IMR-90 (cell line): Measurements from ENCODE around the gene LRRC19. TPM values are rescaled to one million over a fixed set of nuclear protein-coding genes. Genes with fewer than 3 reads are reported as not detected.

ENCODE experiments used
- ATAC-seq: fragments of 200-7000 bp; cut with Tn5 transposase; 2 replicates; pipeline ENCODE4 v1.9.1; 2020; ENCODE audit warnings: low read depth, mild to moderate bottlenecking, moderate library complexity
- BruUV-seq: library from RNA; stranded (reverse); fragments of 400-500 nt; replicated peaks from 2 replicates; lab custom pipeline; 2021; lab: Mats Ljungman, UMichigan
- CTCF ChIA-PET: fragments of 300-600 bp; formaldehyde crosslinking; extraction: SDS; loops from one replicate; lab custom pipeline; 2021; ENCODE audit warnings: antibody characterized with exemption; lab: Yijun Ruan, JAX
- POLR2A ChIA-PET: fragments of 300-600 bp; sonication (Branson Sonifier 250); formaldehyde crosslinking; loops from one replicate; lab custom pipeline; 2022; ENCODE audit warnings: antibody characterized with exemption; ENCODE audit not compliant: unreplicated experiment; lab: Charles Lee
- DNase-seq: peaks from one replicate; pipeline ENCODE4 v3.0.0; 2013
- H2AFZ ChIP-seq: replicated peaks from 2 replicates; pipeline ENCODE3; 2013; ENCODE audit warnings: low read length, mild to moderate bottlenecking; ENCODE audit not compliant: poor library complexity
- H2AK5ac ChIP-seq: 2 replicates; pipeline ENCODE4 v1.6.1; 2013; ENCODE audit warnings: low read depth, low read length, inconsistent platforms
- H2AK9ac ChIP-seq: replicated peaks from 2 replicates; pipeline ENCODE3; 2013; ENCODE audit warnings: mild to moderate bottlenecking, low read depth, low read length, moderate library complexity; ENCODE audit not compliant: poor library complexity
- H2BK120ac ChIP-seq: 2 replicates; pipeline ENCODE4 v1.6.1; 2013; ENCODE audit warnings: low read depth, low read length, inconsistent platforms
- H2BK15ac ChIP-seq: 3 replicates; pipeline ENCODE4 v1.6.1; 2013; ENCODE audit warnings: low read depth, low read length, inconsistent platforms
- H2BK20ac ChIP-seq: 2 replicates; pipeline ENCODE4 v1.6.1; 2013; ENCODE audit warnings: low read depth, mild to moderate bottlenecking, inconsistent platforms, low read length, moderate library complexity
- H2BK5ac ChIP-seq: 2 replicates; pipeline ENCODE4 v1.6.1; 2013; ENCODE audit warnings: mild to moderate bottlenecking, low read depth, low read length, inconsistent platforms; ENCODE audit not compliant: poor library complexity, severe bottlenecking
- H3K14ac ChIP-seq: replicated peaks from 2 replicates; pipeline ENCODE4 v1.6.1; 2013; ENCODE audit warnings: low read depth, low read length, inconsistent platforms
- H3K18ac ChIP-seq: 2 replicates; pipeline ENCODE4 v1.6.1; 2013; ENCODE audit warnings: low read depth, low read length, control low read depth
- H3K23ac ChIP-seq: 2 replicates; pipeline ENCODE4 v1.6.1; 2013; ENCODE audit warnings: low read depth, low read length, inconsistent platforms
- H3K27ac ChIP-seq: 2 replicates; pipeline ENCODE4 v1.5.1; 2013; ENCODE audit warnings: mild to moderate bottlenecking, control low read depth, low read length; ENCODE audit not compliant: insufficient read depth
- H3K27me3 ChIP-seq: 2 replicates; pipeline ENCODE4 v1.6.1; 2013; ENCODE audit warnings: low read length; ENCODE audit not compliant: control insufficient read depth, insufficient read depth
- H3K36me3 ChIP-seq: 2 replicates; pipeline ENCODE4 v1.6.1; 2013; ENCODE audit warnings: low read length, mixed read lengths; ENCODE audit not compliant: control insufficient read depth, insufficient read depth
- H3K4ac ChIP-seq: 2 replicates; pipeline ENCODE4 v1.6.1; 2013; ENCODE audit warnings: low read depth, low read length, inconsistent platforms
- H3K4me1 ChIP-seq: 2 replicates; pipeline ENCODE4 v1.6.1; 2013; ENCODE audit warnings: low read length, mixed read lengths; ENCODE audit not compliant: control insufficient read depth, insufficient read depth
- H3K4me2 ChIP-seq: 2 replicates; pipeline ENCODE4 v1.6.1; 2013; ENCODE audit warnings: low read depth, mild to moderate bottlenecking, control low read depth, low read length, moderate library complexity
- H3K4me3 ChIP-seq: 2 replicates; pipeline ENCODE4 v1.5.1; 2013; ENCODE audit warnings: low read depth, mild to moderate bottlenecking, control low read depth, low read length, moderate library complexity; ENCODE audit not compliant: insufficient read depth
- H3K56ac ChIP-seq: 2 replicates; pipeline ENCODE4 v1.6.1; 2013; ENCODE audit warnings: low read length, inconsistent platforms; ENCODE audit not compliant: insufficient read depth; ENCODE audit errors: extremely low read depth
- H3K79me1 ChIP-seq, 2 experiments: 2 replicates each; pipeline ENCODE4 v1.6.1; 2013; ENCODE audit warnings: low read length in 2 of 2, inconsistent platforms in 1 of 2, low read depth in 1 of 2
- H3K9ac ChIP-seq: 2 replicates; pipeline ENCODE4 v1.6.1; 2013; ENCODE audit warnings: low read depth, low read length, control low read depth
- H3K9me1 ChIP-seq: 2 replicates; pipeline ENCODE4 v1.6.1; 2013; ENCODE audit warnings: low read length, inconsistent platforms; ENCODE audit not compliant: insufficient read depth
- H3K9me3 ChIP-seq: 2 replicates; pipeline ENCODE4 v1.6.1; 2013; ENCODE audit warnings: low read length; ENCODE audit not compliant: control insufficient read depth, insufficient read depth
- H4K20me1 ChIP-seq: 2 replicates; pipeline ENCODE4 v1.6.1; 2013; ENCODE audit warnings: low read length, inconsistent platforms; ENCODE audit not compliant: insufficient read depth
- H4K5ac ChIP-seq: 2 replicates; pipeline ENCODE4 v1.6.1; 2013; ENCODE audit warnings: mild to moderate bottlenecking, low read depth, low read length, control low read depth
- H4K8ac ChIP-seq, 2 experiments: 2 replicates each; pipeline ENCODE4 v1.6.1; 2013; ENCODE audit warnings: low read depth in 2 of 2, low read length in 2 of 2, control low read depth in 1 of 2, inconsistent platforms in 1 of 2
- H4K91ac ChIP-seq: 2 replicates; pipeline ENCODE4 v1.6.1; 2013; ENCODE audit warnings: low read depth, low read length, inconsistent platforms; ENCODE audit not compliant: insufficient read depth
- BHLHE40 ChIP-seq: fragments of 150-350 bp; IDR thresholded peaks from 2 replicates; pipeline ENCODE4 v1.6.1; 2016; ENCODE audit warnings: mild to moderate bottlenecking, low read depth, low read length
- CEBPB ChIP-seq: IDR thresholded peaks from 2 replicates; pipeline ENCODE4 v1.6.1; 2012; ENCODE audit warnings: low read depth, low read length, improper control_type of control experiment
- MAFK ChIP-seq: IDR thresholded peaks from 2 replicates; pipeline ENCODE4 v1.6.1; 2012; ENCODE audit warnings: low read depth, low read length, improper control_type of control experiment
- MAZ ChIP-seq: IDR thresholded peaks from 2 replicates; pipeline ENCODE4 v1.6.1; 2012; ENCODE audit warnings: low read depth, mild to moderate bottlenecking, low read length, improper control_type of control experiment, moderate library complexity, borderline replicate concordance
- MXI1 ChIP-seq: IDR thresholded peaks from 2 replicates; pipeline ENCODE4 v1.6.1; 2012; ENCODE audit warnings: low read depth, mild to moderate bottlenecking, low read length, moderate library complexity, borderline replicate concordance
- NFE2L2 ChIP-seq: fragments of 150-350 bp; IDR thresholded peaks from 2 replicates; pipeline ENCODE4 v1.6.1; 2016; ENCODE audit warnings: low read depth, mild to moderate bottlenecking, low read length
- POLR2A ChIP-seq: IDR thresholded peaks from 2 replicates; pipeline ENCODE4 v1.6.1; 2012; ENCODE audit warnings: mild to moderate bottlenecking, low read depth, low read length
- RCOR1 ChIP-seq: IDR thresholded peaks from 2 replicates; pipeline ENCODE4 v1.6.1; 2012; ENCODE audit warnings: mild to moderate bottlenecking, low read length, improper control_type of control experiment; ENCODE audit not compliant: insufficient replicate concordance
- RFX5 ChIP-seq: IDR thresholded peaks from 2 replicates; pipeline ENCODE4 v1.8.0; 2012; ENCODE audit warnings: low read depth, mild to moderate bottlenecking, low read length, moderate library complexity
- WGBS, 2 experiments: methylation state at CpG; one replicate each; pipeline versions ENCODE4 v1.1.5 to v1.1.7; 2013; ENCODE audit warnings: missing lambda C conversion rate in 2 of 2; ENCODE audit not compliant: insufficient read length in 1 of 2; ENCODE audit errors: extremely low coverage in 2 of 2; 5-methylcytosine and 5-hydroxymethylcytosine counted together
- dilution Hi-C: fragments of 300-500 bp; cut with HindIII; formaldehyde crosslinking; loops from one replicate; pipeline ENCODE4 v1.14.3; 2018; ENCODE audit warnings: low sequenced_read_pairs; ENCODE audit not compliant: unreplicated experiment
- in situ Hi-C: fragments of 300-500 bp; cut with MboI; formaldehyde crosslinking; loops from 3 replicates; pipeline ENCODE4 v1.14.3; 2019; ENCODE audit warnings: low sequenced_read_pairs, inconsistent platforms, mixed read lengths
- intact Hi-C: fragments of 100-400 bp; cut with micrococcal nuclease; formaldehyde crosslinking; loops from 2 replicates; pipeline ENCODE4 v1.10.0; 2022
- polyA plus RNA-seq, 3 experiments: library from polyadenylated mRNA; depleted of rRNA; stranded (reverse); fragments of >200 nt; gene quantifications; 2 replicates each; pipeline ENCODE4 v1.2.3, GENCODE V29; 2012; ENCODE audit warnings: low replicate concordance in 1 of 3
- total RNA-seq: library from RNA; depleted of rRNA; stranded (reverse); fragments of >200 nt; gene quantifications from 2 replicates; pipeline ENCODE4 v1.2.3, GENCODE V29; 2012
- TF ChIP-seq, protein P1 (sequence below): conservative IDR thresholded peaks from 2 replicates; pipeline ENCODE4 v1.5.1; 2012; ENCODE audit warnings: mild to moderate bottlenecking, low read depth, low read length, improper control_type of control experiment
- TF ChIP-seq, protein P2 (sequence below): fragments of 150-350 bp; IDR thresholded peaks from 2 replicates; pipeline ENCODE4 v1.6.1; 2017; ENCODE audit warnings: mild to moderate bottlenecking, antibody characterized with exemption, low read length, low read depth
- TF ChIP-seq, protein P3 (sequence below): fragments of 150-350 bp; IDR thresholded peaks from 2 replicates; pipeline ENCODE4 v1.6.1; 2016; ENCODE audit warnings: low read depth, mild to moderate bottlenecking, low read length, moderate library complexity, borderline replicate concordance

Gene LRRC19
- total and polyA plus RNA-seq, 2 of the 4 experiments (the other 2 are of a cell fraction), result not detected

DNA sequence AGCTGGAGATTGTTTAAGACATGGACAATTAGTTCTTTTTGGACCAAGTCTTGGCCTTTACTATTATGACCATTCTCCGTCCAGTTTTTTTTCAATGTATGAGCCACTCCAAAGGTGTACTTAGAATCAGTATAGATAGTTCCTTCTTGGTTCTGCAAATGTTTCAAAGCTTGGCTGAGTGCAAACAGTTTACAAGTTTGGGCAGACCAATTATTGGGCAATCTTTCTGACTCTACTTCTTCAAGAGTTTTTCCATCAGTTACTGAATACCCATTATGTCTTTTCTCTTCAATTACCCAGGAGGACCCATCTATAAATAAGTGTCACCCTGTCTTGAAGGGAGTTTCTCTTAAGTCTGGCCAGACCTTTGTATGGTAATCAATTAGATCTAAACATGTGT lies 33.8 kb downstream of the LRRC19 start:
- Histone ChIP-seq H3K27me3 (no peaks in the 10 kb centered on the region), H3K27ac (no peak overlapping the region), H3K4me3 (no peak overlapping the region), H2AK5ac (no peak overlapping the region), H3K79me1 (peaks cover 4 to 12% of the 10 kb centered on the region in 2 experiments; a peak in 2 of 4 replicates), H4K91ac (no peak overlapping the region), H3K23ac (no peak overlapping the region), H3K9ac (no peak overlapping the region), H3K4me1 (peaks cover 2% of the 10 kb centered on the region; the same call in 1 of the 2 replicates), H3K9me3 (no peaks in the 10 kb centered on the region), H3K4ac (no peak overlapping the region), H3K36me3 (peaks cover 1% of the 10 kb centered on the region; the same call in 1 of the 2 replicates), H3K9me1 (no peaks in the 10 kb centered on the region), H3K56ac (no peak overlapping the region), H2AFZ (no peak overlapping the region), H4K5ac (no peak overlapping the region), H3K14ac (no peak overlapping the region), H2BK120ac (no peak overlapping the region), H4K20me1 (no peaks in the 10 kb centered on the region), H3K4me2 (no peak overlapping the region), H2BK20ac (no peak overlapping the region), H2BK5ac (no peak overlapping the region), H2BK15ac (no peak overlapping the region), H2AK9ac (no peak overlapping the region), H3K18ac (no peak overlapping the region), H4K8ac (no peak overlapping the region)
- intact Hi-C loops (no loop called here), in situ Hi-C loops (no loop called here), dilution Hi-C loops (no loop called here)
- ATAC-seq (no peak), DNase-seq (no peak)
- ChIA-PET CTCF (no interaction called here), POLR2A (no interaction called here)
- TF ChIP-seq, protein P1, sequence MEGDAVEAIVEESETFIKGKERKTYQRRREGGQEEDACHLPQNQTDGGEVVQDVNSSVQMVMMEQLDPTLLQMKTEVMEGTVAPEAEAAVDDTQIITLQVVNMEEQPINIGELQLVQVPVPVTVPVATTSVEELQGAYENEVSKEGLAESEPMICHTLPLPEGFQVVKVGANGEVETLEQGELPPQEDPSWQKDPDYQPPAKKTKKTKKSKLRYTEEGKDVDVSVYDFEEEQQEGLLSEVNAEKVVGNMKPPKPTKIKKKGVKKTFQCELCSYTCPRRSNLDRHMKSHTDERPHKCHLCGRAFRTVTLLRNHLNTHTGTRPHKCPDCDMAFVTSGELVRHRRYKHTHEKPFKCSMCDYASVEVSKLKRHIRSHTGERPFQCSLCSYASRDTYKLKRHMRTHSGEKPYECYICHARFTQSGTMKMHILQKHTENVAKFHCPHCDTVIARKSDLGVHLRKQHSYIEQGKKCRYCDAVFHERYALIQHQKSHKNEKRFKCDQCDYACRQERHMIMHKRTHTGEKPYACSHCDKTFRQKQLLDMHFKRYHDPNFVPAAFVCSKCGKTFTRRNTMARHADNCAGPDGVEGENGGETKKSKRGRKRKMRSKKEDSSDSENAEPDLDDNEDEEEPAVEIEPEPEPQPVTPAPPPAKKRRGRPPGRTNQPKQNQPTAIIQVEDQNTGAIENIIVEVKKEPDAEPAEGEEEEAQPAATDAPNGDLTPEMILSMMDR, result no peak
- no peak for TF ChIP-seq POLR2A
- TF ChIP-seq, protein P2, sequence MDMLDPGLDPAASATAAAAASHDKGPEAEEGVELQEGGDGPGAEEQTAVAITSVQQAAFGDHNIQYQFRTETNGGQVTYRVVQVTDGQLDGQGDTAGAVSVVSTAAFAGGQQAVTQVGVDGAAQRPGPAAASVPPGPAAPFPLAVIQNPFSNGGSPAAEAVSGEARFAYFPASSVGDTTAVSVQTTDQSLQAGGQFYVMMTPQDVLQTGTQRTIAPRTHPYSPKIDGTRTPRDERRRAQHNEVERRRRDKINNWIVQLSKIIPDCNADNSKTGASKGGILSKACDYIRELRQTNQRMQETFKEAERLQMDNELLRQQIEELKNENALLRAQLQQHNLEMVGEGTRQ, result no peak
- TF ChIP-seq MAFK, result no peak
- TF ChIP-seq MAZ, result no peak
- TF ChIP-seq, protein P3, sequence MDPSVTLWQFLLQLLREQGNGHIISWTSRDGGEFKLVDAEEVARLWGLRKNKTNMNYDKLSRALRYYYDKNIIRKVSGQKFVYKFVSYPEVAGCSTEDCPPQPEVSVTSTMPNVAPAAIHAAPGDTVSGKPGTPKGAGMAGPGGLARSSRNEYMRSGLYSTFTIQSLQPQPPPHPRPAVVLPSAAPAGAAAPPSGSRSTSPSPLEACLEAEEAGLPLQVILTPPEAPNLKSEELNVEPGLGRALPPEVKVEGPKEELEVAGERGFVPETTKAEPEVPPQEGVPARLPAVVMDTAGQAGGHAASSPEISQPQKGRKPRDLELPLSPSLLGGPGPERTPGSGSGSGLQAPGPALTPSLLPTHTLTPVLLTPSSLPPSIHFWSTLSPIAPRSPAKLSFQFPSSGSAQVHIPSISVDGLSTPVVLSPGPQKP, result no peak
- TF ChIP-seq CEBPB, result no peak
- no peak for TF ChIP-seq RFX5
- TF ChIP-seq NFE2L2, result no peak
- no peak for TF ChIP-seq MXI1
- TF ChIP-seq BHLHE40, result no peak
- no peak for TF ChIP-seq RCOR1
- BruUV-seq, result no TSS peak
- WGBS, 2 experiments, result no CpG with 5 or more reads among the region's 1 CpG
